RWPE1 (cell line): ENCODE measurements around the gene ANTXR1.

ENCODE experiments used
- CTCF ChIA-PET: fragments of 350-600 bp; sonication (Branson Sonifier 250); formaldehyde crosslinking; extraction: SDS; loops from one replicate; lab custom pipeline; 2021; lab: Yijun Ruan, JAX
- POLR2A ChIA-PET: fragments of 400-600 bp; formaldehyde crosslinking; extraction: SDS; loops from one replicate; lab custom pipeline; 2020; ENCODE audit warnings: antibody characterized with exemption; ENCODE audit not compliant: low non-redundant PET; lab: Yijun Ruan, JAX
- DNase-seq: peaks from one replicate; pipeline ENCODE4 v3.0.0; 2012; ENCODE audit warnings: low spot score
- H3K27ac ChIP-seq: fragments of 450-650 bp; 2 replicates; pipeline ENCODE4 v1.5.1; 2017
- TF ChIP-seq, protein P1 (sequence below): fragments of 450-650 bp; conservative IDR thresholded peaks from 2 replicates; pipeline ENCODE4 v1.5.1; 2017; ENCODE audit warnings: low read depth, mild to moderate bottlenecking

ANTXR1 gene

DNA sequence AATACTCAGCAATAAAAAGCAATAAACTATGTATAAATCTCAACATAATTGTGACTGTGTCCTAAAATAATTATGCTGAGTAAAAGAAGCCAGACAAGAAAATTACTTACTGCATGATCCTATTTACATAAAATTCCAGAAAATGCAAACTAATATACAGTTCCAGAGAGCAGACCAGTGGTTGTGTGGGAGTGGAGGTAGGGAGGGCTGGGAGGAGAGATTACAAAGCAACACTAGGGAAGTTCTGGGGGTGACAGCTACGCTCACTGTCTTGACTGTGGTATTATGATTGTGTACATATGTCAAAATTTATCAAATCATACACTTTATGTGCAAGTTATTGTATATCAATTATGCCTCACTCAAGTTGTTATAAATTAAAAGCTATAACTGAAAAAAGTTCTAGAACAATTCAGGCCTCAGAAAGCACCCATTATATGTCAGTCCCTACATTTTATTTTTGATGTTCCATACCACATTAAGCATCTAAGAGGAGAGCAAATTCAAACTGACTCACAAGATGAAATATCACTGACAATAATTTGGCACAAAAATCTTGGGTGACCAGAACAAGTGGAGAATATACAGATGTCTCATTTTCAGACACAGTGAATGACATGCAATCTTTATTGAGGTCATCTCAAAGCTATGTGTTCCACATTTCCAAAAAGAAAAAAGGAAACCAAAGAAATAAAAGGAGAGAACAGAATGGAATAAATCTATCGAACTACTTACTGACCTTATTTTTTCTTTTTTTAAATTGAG is 85.1 kb downstream of the ANTXR1 start:
- CTCF ChIA-PET, result interaction anchor here (0.6 kb wide), 2 partner anchors 19 to 193 kb away, joined by 3 to 4 read pairs; no protein-coding TSS in a partner anchor
- POLR2A ChIA-PET, result no interaction called here
- TF ChIP-seq, protein P1, sequence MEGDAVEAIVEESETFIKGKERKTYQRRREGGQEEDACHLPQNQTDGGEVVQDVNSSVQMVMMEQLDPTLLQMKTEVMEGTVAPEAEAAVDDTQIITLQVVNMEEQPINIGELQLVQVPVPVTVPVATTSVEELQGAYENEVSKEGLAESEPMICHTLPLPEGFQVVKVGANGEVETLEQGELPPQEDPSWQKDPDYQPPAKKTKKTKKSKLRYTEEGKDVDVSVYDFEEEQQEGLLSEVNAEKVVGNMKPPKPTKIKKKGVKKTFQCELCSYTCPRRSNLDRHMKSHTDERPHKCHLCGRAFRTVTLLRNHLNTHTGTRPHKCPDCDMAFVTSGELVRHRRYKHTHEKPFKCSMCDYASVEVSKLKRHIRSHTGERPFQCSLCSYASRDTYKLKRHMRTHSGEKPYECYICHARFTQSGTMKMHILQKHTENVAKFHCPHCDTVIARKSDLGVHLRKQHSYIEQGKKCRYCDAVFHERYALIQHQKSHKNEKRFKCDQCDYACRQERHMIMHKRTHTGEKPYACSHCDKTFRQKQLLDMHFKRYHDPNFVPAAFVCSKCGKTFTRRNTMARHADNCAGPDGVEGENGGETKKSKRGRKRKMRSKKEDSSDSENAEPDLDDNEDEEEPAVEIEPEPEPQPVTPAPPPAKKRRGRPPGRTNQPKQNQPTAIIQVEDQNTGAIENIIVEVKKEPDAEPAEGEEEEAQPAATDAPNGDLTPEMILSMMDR, result no peak
- no peak overlapping the region for H3K27ac ChIP-seq
- DNase-seq, result no peak

DNA sequence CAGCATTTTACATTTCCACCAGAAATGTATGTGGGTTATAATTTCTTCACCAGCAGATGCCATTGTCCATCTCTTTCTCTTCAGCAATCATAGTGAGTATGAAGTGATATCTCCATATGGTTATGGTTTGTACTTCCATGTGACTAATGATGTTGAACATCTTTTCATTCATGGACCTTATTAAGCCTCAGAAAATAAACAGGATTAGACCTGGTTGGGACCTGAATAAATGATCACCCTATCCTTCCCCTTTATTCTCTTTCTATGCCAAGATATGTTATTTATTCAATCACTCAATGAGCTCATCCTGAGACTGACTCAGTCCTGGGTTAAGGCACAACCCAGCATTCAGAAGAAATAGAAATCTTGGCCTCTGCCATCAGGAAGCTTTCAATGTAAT is 86.6 kb downstream of the ANTXR1 start:
- no peak overlapping the region for H3K27ac ChIP-seq
- no peak for DNase-seq
- TF ChIP-seq, protein P1, result no peak
- ChIA-PET POLR2A (no interaction called here), CTCF (no interaction called here)

DNA sequence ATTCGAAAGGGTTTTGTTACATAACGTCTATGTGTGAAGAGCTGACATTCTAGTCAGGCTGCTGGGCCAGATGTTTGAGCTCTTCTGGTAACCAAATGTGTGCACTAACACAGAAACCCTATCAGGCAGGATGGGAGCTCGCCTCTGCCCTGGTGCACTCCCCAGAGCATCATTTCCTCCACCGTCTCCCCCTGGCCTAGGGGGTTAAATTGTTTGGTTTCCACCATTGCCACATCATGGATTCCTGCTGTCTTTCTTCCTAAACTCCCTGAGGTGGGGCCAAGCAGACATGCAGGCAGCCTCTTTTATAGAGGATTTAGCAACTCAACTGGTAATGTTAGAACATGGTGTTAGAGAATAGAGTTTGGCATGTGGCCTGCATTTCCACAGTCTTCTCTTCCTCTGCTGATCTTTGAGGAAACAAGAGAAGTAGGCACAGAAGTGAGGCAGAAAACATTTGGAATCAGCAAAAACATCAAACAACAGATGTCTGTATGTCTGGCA is 87.3 kb downstream of the ANTXR1 start:
- no peak for DNase-seq
- TF ChIP-seq, protein P1, result no peak
- no peak overlapping the region for H3K27ac ChIP-seq
- POLR2A ChIA-PET, result no interaction called here
- CTCF ChIA-PET, result no interaction called here

DNA sequence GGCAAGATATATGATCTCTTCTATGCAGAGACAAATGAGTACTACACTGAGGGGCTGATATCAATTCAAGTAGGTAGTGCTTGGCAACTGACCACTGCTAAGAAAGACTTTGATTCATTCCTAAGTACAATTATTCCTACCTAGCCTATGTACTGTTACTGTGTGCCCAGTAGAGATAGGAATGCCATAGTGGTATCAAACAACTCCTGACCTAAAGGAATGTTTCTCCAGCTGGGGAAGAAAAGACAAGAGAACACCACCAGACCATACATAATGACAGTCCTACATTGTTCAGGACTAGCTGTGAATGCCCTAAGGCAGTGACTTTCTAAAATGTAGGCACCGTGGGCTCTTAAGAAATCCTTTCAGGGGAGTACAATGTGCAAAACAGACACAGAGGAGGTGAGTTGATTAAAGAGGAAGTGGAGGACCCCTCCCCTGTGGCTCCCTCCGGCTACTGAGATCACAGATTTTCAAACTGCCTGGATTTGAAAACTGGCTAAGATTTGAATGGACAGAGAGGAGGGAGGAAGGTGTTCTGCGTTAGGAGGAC is 89.1 kb downstream of the ANTXR1 start:
- POLR2A ChIA-PET, result no interaction called here
- CTCF ChIA-PET, result no interaction called here
- DNase-seq, result no peak
- TF ChIP-seq, protein P1, result no peak
- H3K27ac ChIP-seq, result no peak overlapping the region

DNA sequence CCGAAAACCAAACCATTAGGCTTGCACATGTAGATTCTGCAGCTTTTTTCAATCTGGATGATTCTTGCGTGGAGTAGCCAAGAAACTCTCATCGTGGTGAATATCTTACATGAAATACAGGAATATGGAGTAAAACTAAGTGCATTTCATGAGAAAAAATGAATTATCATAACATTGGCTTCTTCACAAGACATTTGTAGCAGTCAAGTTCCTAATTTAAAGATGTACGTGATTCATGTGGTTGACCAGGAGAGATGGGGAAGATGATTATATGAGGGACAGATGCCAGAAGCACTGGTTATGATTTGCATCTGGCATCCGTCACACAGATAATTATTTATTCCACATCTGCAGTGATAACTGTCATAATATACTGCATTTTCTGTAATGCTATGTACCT is 90.4 kb downstream of the ANTXR1 start:
- CTCF ChIA-PET, result interaction anchor here (0.6 to 1.0 kb wide), 2 partner anchors 90 to 662 kb away, joined by 3 to 5 read pairs; partner anchors contain the start of gene ANTXR1
- POLR2A ChIA-PET, result no interaction called here
- TF ChIP-seq, protein P1, result no peak
- DNase-seq, result no peak
- H3K27ac ChIP-seq, result no peak overlapping the region

DNA sequence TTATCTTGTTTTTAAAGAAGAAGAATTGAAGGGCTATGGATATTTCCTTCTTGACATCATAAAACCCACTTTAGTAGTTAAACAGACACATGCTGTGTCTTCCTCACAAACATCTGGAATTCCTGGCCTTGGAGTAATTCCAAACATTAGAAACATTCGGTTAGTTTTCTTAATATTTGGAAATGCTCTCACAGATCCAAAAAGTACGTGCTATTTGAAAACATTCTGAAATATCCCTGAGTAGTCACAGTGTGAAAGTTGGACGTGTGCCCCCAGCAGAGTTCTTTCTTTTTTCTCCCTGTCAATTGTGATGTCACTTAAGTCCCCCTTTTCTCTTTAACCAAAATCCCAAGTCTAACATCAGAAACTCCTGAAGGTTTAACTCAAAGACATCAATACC is 91.3 kb downstream of the ANTXR1 start:
- H3K27ac ChIP-seq, result no peak overlapping the region
- TF ChIP-seq, protein P1, result no peak
- CTCF ChIA-PET, result interaction anchor here (0.6 kb wide), 1 partner anchor 91 kb away, joined by 5 read pairs; the partner anchor contains the start of gene ANTXR1
- POLR2A ChIA-PET, result no interaction called here
- no peak for DNase-seq
